Endothelial cell of umbilical vein (primary cell): ENCODE measurements around the gene CSGALNACT2. TPM values are rescaled to one million over a fixed set of nuclear protein-coding genes. Genes with fewer than 3 reads are reported as not detected.

Source experiments
- BruUV-seq: library from RNA; stranded (reverse); fragments of 400-500 nt; replicated peaks from 2 replicates; lab custom pipeline; 2021; lab: Mats Ljungman, UMichigan
- CTCF ChIA-PET: fragments of 300-600, 350-600 bp; sonication (Branson Sonifier 250); formaldehyde crosslinking; loops from one replicate; lab custom pipeline; 2021; ENCODE audit warnings: antibody characterized with exemption, inconsistent platforms; lab: Charles Lee
- POLR2A ChIA-PET: fragments of 300-600, 350-600 bp; sonication (Branson Sonifier 250); formaldehyde crosslinking; loops from one replicate; lab custom pipeline; 2021; ENCODE audit warnings: antibody characterized with exemption, inconsistent platforms; lab: Charles Lee
- DNase-seq: peaks from one replicate; pipeline ENCODE4 v3.0.0-alpha.2; 2011; ENCODE audit warnings: low read depth, low spot score
- FAIRE-seq: peaks from 2 replicates; lab custom pipeline; 2011; peaks lifted over from hg19 to GRCh38; lab: Jason Lieb, UNC
- H2AFZ ChIP-seq: 2 replicates; pipeline ENCODE4 v1.6.0; 2012; ENCODE audit warnings: low read depth, low read length, control low read depth, inconsistent platforms
- H3K27ac ChIP-seq: 2 replicates; pipeline ENCODE4 v1.5.1; 2011; ENCODE audit warnings: low read depth, mild to moderate bottlenecking, control low read depth, low read length, moderate library complexity; ENCODE audit not compliant: insufficient read depth
- H3K27me3 ChIP-seq, 2 experiments: 2 replicates each; pipeline versions ENCODE4 v1.6.0 to v1.6.1; 2011; ENCODE audit warnings: low read length in 2 of 2, mixed read lengths in 1 of 2; ENCODE audit not compliant: control insufficient read depth in 2 of 2, insufficient read depth in 2 of 2
- H3K36me3 ChIP-seq, 2 experiments: 2 replicates in 1 of 2; 3 replicates in 1 of 2; pipeline ENCODE4 v1.5.1; 2011; ENCODE audit warnings: low read length in 2 of 2, mild to moderate bottlenecking in 1 of 2, moderate library complexity in 1 of 2; ENCODE audit not compliant: control insufficient read depth in 2 of 2, insufficient read depth in 2 of 2; ENCODE audit errors: extremely low read depth in 1 of 2
- H3K4me1 ChIP-seq: 3 replicates; pipeline ENCODE4 v1.5.1; 2011; ENCODE audit warnings: mild to moderate bottlenecking, low read length; ENCODE audit not compliant: control insufficient read depth, insufficient read depth; ENCODE audit errors: extremely low read depth
- H3K4me2 ChIP-seq: 2 replicates; pipeline ENCODE4 v1.6.1; 2011; ENCODE audit warnings: low read length, control low read depth, mixed read lengths; ENCODE audit not compliant: insufficient read depth
- H3K4me3 ChIP-seq, 3 experiments: fragments of 200-600 bp in 1 of 3; sonication (generic), shearing (Covaris generic) in 1 of 3; replicated peaks in 1 of 3; 2 replicates each; pipeline ENCODE4 v1.5.1; 2011 to 2016; ENCODE audit warnings: control low read depth in 3 of 3, low read length in 3 of 3, mild to moderate bottlenecking in 2 of 3, inconsistent platforms in 1 of 3, low read depth in 1 of 3, moderate library complexity in 1 of 3; ENCODE audit not compliant: insufficient read depth in 1 of 3
- H3K79me2 ChIP-seq: 2 replicates; pipeline ENCODE4 v1.6.0; 2012; ENCODE audit warnings: low read length, inconsistent platforms; ENCODE audit not compliant: control insufficient read depth, insufficient read depth
- H3K9ac ChIP-seq: replicated peaks from 2 replicates; pipeline ENCODE3; 2011; ENCODE audit warnings: low read length, control low read depth; ENCODE audit not compliant: insufficient read depth; ENCODE audit errors: extremely low read depth
- H3K9me1 ChIP-seq: replicated peaks from 3 replicates; pipeline ENCODE4 v1.6.0; 2011; ENCODE audit warnings: mild to moderate bottlenecking, low read length; ENCODE audit not compliant: control insufficient read depth, insufficient read depth; ENCODE audit errors: extremely low read depth
- H3K9me3 ChIP-seq: replicated peaks from 2 replicates; pipeline ENCODE4 v1.5.1; 2012; ENCODE audit warnings: low read length, inconsistent platforms; ENCODE audit not compliant: control insufficient read depth, insufficient read depth
- H4K20me1 ChIP-seq: replicated peaks from 2 replicates; pipeline ENCODE3; 2011; ENCODE audit warnings: mild to moderate bottlenecking, low read length; ENCODE audit not compliant: control insufficient read depth, insufficient read depth; ENCODE audit errors: extremely low read depth
- CTCF ChIP-seq, 2 donors: IDR thresholded peaks; 1 replicate in 1 of 2; 2 replicates in 1 of 2; pipeline ENCODE4 v1.5.1; 2011; ENCODE audit warnings: low read length in 2 of 2, mild to moderate bottlenecking in 2 of 2, moderate library complexity in 2 of 2, control low read depth in 1 of 2, inconsistent platforms in 1 of 2, low read depth in 1 of 2; ENCODE audit not compliant: insufficient read depth in 1 of 2; ENCODE audit errors: extremely low read depth in 1 of 2
- EZH2 ChIP-seq: IDR thresholded peaks from 2 replicates; pipeline ENCODE4 v1.6.1; 2012; ENCODE audit warnings: borderline replicate concordance, low read depth, mild to moderate bottlenecking, moderate library complexity, low read length, inconsistent platforms; ENCODE audit not compliant: severe bottlenecking
- FOS ChIP-seq: IDR thresholded peaks from 2 replicates; pipeline ENCODE4 v1.6.1; 2011; ENCODE audit warnings: mild to moderate bottlenecking, low read length, moderate library complexity, borderline replicate concordance; ENCODE audit not compliant: insufficient read depth
- GATA2 ChIP-seq: IDR thresholded peaks from 2 replicates; pipeline ENCODE4 v1.7.0; 2011; ENCODE audit warnings: low read depth, mild to moderate bottlenecking, moderate library complexity, mixed read lengths, low read length; ENCODE audit not compliant: insufficient read length, insufficient read depth
- MAX ChIP-seq: IDR thresholded peaks from 2 replicates; pipeline ENCODE4 v1.6.1; 2011; ENCODE audit not compliant: insufficient read depth, insufficient read length
- MYC ChIP-seq: IDR thresholded peaks from one replicate; pipeline ENCODE4 v1.6.1; 2011; ENCODE audit warnings: mild to moderate bottlenecking, low read depth, low read length
- POLR2A ChIP-seq: IDR thresholded peaks from 2 replicates; pipeline ENCODE4 v1.6.1; 2012; ENCODE audit warnings: low read depth, mild to moderate bottlenecking, control low read depth, low read length
- POLR2AphosphoS5 ChIP-seq: IDR thresholded peaks from 2 replicates; pipeline ENCODE4 v1.6.1; 2012; ENCODE audit warnings: low read depth, mild to moderate bottlenecking, control low read depth, low read length, moderate library complexity; ENCODE audit not compliant: insufficient read depth
- dilution Hi-C: fragments of 300-500 bp; cut with MboI; formaldehyde crosslinking; loops from one replicate; pipeline ENCODE4 v1.15.0; 2019; ENCODE audit warnings: low sequenced_read_pairs; ENCODE audit not compliant: extremely low pct_ligation_motif_present
- intact Hi-C: fragments of 100-400 bp; cut with micrococcal nuclease; formaldehyde crosslinking; loops from one replicate; pipeline ENCODE4 v1.10.0; 2022
- polyA plus RNA-seq, 4 experiments: library from polyadenylated mRNA; depleted of rRNA in 3 of 4; stranded (reverse) in 3 of 4; unstranded in 1 of 4; fragments of >200 nt; gene quantifications; 2 replicates each; pipeline versions ENCODE4 v1.2.1 to v1.2.3, GENCODE V29; 2011 to 2012; ENCODE audit warnings: missing spikeins in 1 of 4
- total RNA-seq: library from RNA; stranded (reverse); gene quantifications from 2 replicates; pipeline ENCODE4 v1.2.3, GENCODE V29; 2021

The CSGALNACT2 gene
- total and polyA plus RNA-seq, 2 donors (not counting 3 experiments of a cell fraction or from before 2014, with no cell fraction given), result 9.7 to 17.7 TPM

GRCh38 chr10:43167498-43167889 lies 29.2 kb downstream of the CSGALNACT2 start:
- CTCF ChIA-PET, result interaction anchor here (1.1 kb wide), 1 partner anchor 12 kb away, joined by 3 read pairs; no protein-coding TSS in a partner anchor
- intact Hi-C loops, result no loop called here

More at GRCh38 chr10:43167498-43167889, 29.2 kb downstream of the CSGALNACT2 start:
- Histone ChIP-seq H3K4me3 (no peak overlapping the region), H3K79me2 (peaks cover 9% of the 10 kb centered on the region), H3K4me1 (peaks cover 8% of the 10 kb centered on the region), H3K9ac (no peak overlapping the region), H3K36me3 (peaks cover 0 to 2% of the 10 kb centered on the region in 2 experiments), H3K4me2 (no peak overlapping the region), H3K27me3 (no peaks in the 10 kb centered on the region), H4K20me1 (no peaks in the 10 kb centered on the region), H3K9me1 (no peaks in the 10 kb centered on the region), H3K27ac (no peak overlapping the region), H3K9me3 (no peaks in the 10 kb centered on the region), H2AFZ (no peak overlapping the region)
- BruUV-seq, result no TSS peak
- no peak for FAIRE-seq
- dilution Hi-C loops, result no loop called here
- DNase-seq, result no peak
- POLR2A ChIA-PET, result no interaction called here
- TF ChIP-seq EZH2 (no peak), MAX (no peak), POLR2A (no peak), MYC (no peak), FOS (no peak), POLR2AphosphoS5 (no peak), GATA2 (no peak), CTCF (IDR thresholded peaks at IDR 0.05; ENCODE audit: extremely low read depth in 1 of 2, insufficient read depth in 1 of 2, low read depth in 1 of 2, low read length in 2 of 2) (no peak)
